ENCODE measurements around the gene DDX6. TPM values are rescaled to one million over a fixed set of nuclear protein-coding genes. Genes with fewer than 3 reads are reported as not detected.
"Not testable (repeated sequence)": the region's sequence is repeated elsewhere in the genome, so short reads cannot be mapped to it uniquely, and the experiment has no call there.

The DDX6 gene
- total and polyA plus RNA-seq, 2 experiments from 2014 or later, result 68.3 to 205 TPM

DNA sequence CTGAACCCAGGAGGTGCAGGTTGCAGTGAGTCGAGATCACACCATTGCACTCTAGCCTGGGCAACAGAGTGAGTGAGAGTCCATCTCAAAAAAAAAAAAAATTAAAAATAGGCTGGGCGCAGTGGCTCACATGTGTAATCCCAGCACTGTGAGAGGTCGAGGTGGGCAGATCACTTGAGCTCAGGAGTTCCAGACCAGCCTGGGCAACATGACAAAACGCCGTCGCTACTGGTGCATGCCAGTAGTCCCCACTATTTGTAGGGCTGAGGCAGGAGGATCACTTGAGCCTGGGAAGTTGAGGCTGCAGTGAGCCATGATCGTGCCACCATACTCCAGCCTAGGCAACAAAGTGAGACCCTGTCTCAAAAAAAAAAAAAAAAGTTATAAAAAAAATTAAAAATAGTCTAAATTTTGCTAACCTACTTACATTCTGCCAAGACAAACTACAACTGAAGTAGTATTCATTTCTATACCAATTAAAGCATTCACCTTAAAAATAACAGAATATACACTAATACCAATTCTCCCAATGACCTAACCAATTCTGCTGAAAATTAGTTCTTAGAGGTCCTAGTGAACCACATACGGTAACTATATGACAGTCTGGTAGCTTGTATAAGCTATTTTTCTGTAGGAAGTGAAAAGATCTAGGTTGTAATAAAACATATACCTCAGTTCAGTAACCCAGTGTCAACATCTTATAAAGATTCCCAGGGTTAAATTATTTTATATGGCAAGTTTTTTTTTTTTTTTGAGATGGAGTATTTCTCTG is 7.1 kb downstream of the DDX6 start (continued):
- TF ChIP-seq, protein P1, sequence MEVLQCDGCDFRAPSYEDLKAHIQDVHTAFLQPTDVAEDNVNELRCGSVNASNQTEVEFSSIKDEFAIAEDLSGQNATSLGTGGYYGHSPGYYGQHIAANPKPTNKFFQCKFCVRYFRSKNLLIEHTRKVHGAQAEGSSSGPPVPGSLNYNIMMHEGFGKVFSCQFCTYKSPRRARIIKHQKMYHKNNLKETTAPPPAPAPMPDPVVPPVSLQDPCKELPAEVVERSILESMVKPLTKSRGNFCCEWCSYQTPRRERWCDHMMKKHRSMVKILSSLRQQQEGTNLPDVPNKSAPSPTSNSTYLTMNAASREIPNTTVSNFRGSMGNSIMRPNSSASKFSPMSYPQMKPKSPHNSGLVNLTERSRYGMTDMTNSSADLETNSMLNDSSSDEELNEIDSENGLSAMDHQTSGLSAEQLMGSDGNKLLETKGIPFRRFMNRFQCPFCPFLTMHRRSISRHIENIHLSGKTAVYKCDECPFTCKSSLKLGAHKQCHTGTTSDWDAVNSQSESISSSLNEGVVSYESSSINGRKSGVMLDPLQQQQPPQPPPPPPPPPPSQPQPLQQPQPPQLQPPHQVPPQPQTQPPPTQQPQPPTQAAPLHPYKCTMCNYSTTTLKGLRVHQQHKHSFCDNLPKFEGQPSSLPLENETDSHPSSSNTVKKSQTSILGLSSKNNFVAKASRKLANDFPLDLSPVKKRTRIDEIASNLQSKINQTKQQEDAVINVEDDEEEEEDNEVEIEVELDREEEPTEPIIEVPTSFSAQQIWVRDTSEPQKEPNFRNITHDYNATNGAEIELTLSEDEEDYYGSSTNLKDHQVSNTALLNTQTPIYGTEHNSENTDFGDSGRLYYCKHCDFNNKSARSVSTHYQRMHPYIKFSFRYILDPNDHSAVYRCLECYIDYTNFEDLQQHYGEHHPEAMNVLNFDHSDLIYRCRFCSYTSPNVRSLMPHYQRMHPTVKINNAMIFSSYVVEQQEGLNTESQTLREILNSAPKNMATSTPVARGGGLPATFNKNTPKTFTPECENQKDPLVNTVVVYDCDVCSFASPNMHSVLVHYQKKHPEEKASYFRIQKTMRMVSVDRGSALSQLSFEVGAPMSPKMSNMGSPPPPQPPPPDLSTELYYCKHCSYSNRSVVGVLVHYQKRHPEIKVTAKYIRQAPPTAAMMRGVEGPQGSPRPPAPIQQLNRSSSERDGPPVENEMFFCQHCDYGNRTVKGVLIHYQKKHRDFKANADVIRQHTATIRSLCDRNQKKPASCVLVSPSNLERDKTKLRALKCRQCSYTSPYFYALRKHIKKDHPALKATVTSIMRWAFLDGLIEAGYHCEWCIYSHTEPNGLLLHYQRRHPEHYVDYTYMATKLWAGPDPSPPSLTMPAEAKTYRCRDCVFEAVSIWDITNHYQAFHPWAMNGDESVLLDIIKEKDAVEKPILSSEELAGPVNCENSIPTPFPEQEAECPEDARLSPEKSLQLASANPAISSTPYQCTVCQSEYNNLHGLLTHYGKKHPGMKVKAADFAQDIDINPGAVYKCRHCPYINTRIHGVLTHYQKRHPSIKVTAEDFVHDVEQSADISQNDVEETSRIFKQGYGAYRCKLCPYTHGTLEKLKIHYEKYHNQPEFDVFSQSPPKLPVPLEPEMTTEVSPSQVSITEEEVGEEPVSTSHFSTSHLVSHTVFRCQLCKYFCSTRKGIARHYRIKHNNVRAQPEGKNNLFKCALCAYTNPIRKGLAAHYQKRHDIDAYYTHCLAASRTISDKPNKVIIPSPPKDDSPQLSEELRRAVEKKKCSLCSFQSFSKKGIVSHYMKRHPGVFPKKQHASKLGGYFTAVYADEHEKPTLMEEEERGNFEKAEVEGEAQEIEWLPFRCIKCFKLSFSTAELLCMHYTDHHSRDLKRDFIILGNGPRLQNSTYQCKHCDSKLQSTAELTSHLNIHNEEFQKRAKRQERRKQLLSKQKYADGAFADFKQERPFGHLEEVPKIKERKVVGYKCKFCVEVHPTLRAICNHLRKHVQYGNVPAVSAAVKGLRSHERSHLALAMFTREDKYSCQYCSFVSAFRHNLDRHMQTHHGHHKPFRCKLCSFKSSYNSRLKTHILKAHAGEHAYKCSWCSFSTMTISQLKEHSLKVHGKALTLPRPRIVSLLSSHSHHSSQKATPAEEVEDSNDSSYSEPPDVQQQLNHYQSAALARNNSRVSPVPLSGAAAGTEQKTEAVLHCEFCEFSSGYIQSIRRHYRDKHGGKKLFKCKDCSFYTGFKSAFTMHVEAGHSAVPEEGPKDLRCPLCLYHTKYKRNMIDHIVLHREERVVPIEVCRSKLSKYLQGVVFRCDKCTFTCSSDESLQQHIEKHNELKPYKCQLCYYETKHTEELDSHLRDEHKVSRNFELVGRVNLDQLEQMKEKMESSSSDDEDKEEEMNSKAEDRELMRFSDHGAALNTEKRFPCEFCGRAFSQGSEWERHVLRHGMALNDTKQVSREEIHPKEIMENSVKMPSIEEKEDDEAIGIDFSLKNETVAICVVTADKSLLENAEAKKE (CRISPR knock-in tag; IDR thresholded peaks at IDR 0.05), result no peak
- TF ChIP-seq ZNF114 (CRISPR knock-in tag; IDR thresholded peaks at IDR 0.05), result no peak
- TF ChIP-seq, protein P2, sequence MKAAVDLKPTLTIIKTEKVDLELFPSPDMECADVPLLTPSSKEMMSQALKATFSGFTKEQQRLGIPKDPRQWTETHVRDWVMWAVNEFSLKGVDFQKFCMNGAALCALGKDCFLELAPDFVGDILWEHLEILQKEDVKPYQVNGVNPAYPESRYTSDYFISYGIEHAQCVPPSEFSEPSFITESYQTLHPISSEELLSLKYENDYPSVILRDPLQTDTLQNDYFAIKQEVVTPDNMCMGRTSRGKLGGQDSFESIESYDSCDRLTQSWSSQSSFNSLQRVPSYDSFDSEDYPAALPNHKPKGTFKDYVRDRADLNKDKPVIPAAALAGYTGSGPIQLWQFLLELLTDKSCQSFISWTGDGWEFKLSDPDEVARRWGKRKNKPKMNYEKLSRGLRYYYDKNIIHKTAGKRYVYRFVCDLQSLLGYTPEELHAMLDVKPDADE (IDR thresholded peaks at IDR 0.05), result no peak

DNA sequence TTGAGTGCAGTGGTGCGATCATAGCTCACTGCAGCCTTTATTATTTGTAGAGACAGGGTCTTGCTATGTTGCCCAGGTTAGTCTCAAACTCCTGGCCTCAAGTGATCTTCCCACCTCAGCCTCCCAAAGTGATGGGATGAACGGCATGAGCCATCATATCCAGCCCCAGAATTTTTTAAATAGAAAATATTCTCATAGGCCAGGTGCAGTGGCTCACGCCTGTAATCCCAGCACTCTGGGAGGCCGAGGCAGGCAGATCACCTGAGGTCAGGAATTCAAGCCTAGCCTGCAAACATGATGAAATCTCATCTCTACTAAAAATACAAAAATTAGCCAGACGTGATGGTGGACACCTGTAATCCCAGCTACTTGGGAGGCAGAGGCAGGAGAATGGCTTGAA is 7.6 kb downstream of the DDX6 start:
- H3K9me3 Mint-ChIP-seq; DNase-seq (ENCODE audit: low spot score); H3K4me2 ChIP-seq; ATAC-seq; H3K9me2 ChIP-seq (ENCODE audit: insufficient read depth); H2AFZ ChIP-seq; H3K4me3 ChIP-seq; H3K4me3 Mint-ChIP-seq; H3K4me1 Mint-ChIP-seq; H3F3A ChIP-seq (replicated peaks; ENCODE audit: low read depth); H3K27ac ChIP-seq (ENCODE audit: low read depth); H3K27me3 ChIP-seq (ENCODE audit: insufficient read depth); H3K27me3 Mint-ChIP-seq (ENCODE audit: insufficient read depth, low read depth, poor library complexity); H3K27ac Mint-ChIP-seq: not testable (repeated sequence)
- H3K36me3 Mint-ChIP-seq (ENCODE audit: low read depth), result peaks cover 76% of the 10 kb centered on the region
- Histone ChIP-seq H3K79me2 (replicated peaks; ENCODE audit: insufficient read depth) (peaks cover 100% of the 10 kb centered on the region), H4K20me1 (replicated peaks; ENCODE audit: insufficient read depth) (peaks cover 73% of the 10 kb centered on the region), H3K36me3 (ENCODE audit: insufficient read depth) (peaks cover 61% of the 10 kb centered on the region), H3K4me1 (ENCODE audit: insufficient read depth) (peaks cover 11% of the 10 kb centered on the region; the same call in 1 of the 2 replicates)
